HFFc6 (cell line): ENCODE measurements around the gene RIPK4. TPM values are rescaled to one million over a fixed set of nuclear protein-coding genes. Genes with fewer than 3 reads are reported as not detected.

Source experiments
- DNase-seq: peaks from one replicate; pipeline ENCODE4 v3.0.0-alpha.2; 2018
- H3K27ac Mint-ChIP-seq: 2 replicates; pipeline ENCODE4 v1.8.0; 2020; ENCODE audit warnings: mild to moderate bottlenecking, mixed read lengths
- H3K27me3 Mint-ChIP-seq: 2 replicates; pipeline ENCODE4 v1.8.0; 2021; ENCODE audit warnings: mild to moderate bottlenecking, moderate library complexity, mixed read lengths; ENCODE audit not compliant: insufficient read depth
- H3K36me3 Mint-ChIP-seq: 2 replicates; pipeline ENCODE4 v1.8.0; 2021; ENCODE audit warnings: low read depth, mixed read lengths
- H3K4me1 Mint-ChIP-seq: 2 replicates; pipeline ENCODE4 v1.8.0; 2020; ENCODE audit warnings: low read depth, mixed read lengths
- H3K4me3 Mint-ChIP-seq: 2 replicates; pipeline ENCODE4 v1.8.0; 2020; ENCODE audit warnings: mild to moderate bottlenecking, moderate library complexity, mixed read lengths
- H3K9me3 Mint-ChIP-seq: 2 replicates; pipeline ENCODE4 v1.8.0; 2020; ENCODE audit warnings: mild to moderate bottlenecking, mixed read lengths
- CTCF ChIP-seq: fragments of 200-600 bp; sonication (generic); IDR thresholded peaks from 2 replicates; pipeline ENCODE4 v1.5.0; 2021; ENCODE audit warnings: antibody characterized with exemption, mild to moderate bottlenecking
- total RNA-seq, 6 experiments: library from RNA; stranded (reverse); fragmentation: NEBNext Ultra II Directional; extraction: Animal tissue kit (Norgen Biotek cat#: 25700); gene quantifications; 2 replicates in 1 of 6; 3 replicates in 5 of 6; pipeline ENCODE4 v1.2.3, GENCODE V29; 2021

The RIPK4 gene
- total RNA-seq, 6 experiments from 2014 or later, result 0.05 to 0.12 (median 0.07) TPM; not detected in 2

- Mint-ChIP-seq H3K27ac (peak overlapping the region; percentile 27; the same call in 1 of the 2 replicates), H3K36me3 (no peaks in the 10 kb centered on the region), H3K27me3 (peaks cover 11% of the 10 kb centered on the region), H3K4me1 (peaks cover 36% of the 10 kb centered on the region), H3K4me3 (no peak overlapping the region), H3K9me3 (no peaks in the 10 kb centered on the region)
- TF ChIP-seq CTCF, result no peak
- DNase-seq, result no peak
These were observed 15.2 kb downstream of the RIPK4 start for GRCh38 chr21:41751611-41752011.

- H3K36me3 Mint-ChIP-seq, result no peaks in the 10 kb centered on the region
- H3K27ac Mint-ChIP-seq, result no peak overlapping the region
- H3K9me3 Mint-ChIP-seq, result no peaks in the 10 kb centered on the region
- H3K4me3 Mint-ChIP-seq, result no peak overlapping the region
- H3K4me1 Mint-ChIP-seq, result peaks cover 36% of the 10 kb centered on the region
- no peak for DNase-seq
- peaks cover 9% of the 10 kb centered on the region for H3K27me3 Mint-ChIP-seq
- no peak for TF ChIP-seq CTCF
These were observed 16.2 kb downstream of the RIPK4 start for GRCh38 chr21:41750532-41751151.

GRCh38 chr21:41750051-41750450, 16.8 kb downstream of the RIPK4 start:
- peaks cover 36% of the 10 kb centered on the region for H3K4me1 Mint-ChIP-seq
- H3K36me3 Mint-ChIP-seq, result no peaks in the 10 kb centered on the region
- DNase-seq, result no peak
- no peak overlapping the region for H3K27ac Mint-ChIP-seq
- peaks cover 9% of the 10 kb centered on the region for H3K27me3 Mint-ChIP-seq
- H3K9me3 Mint-ChIP-seq, result no peaks in the 10 kb centered on the region
- no peak for TF ChIP-seq CTCF
- H3K4me3 Mint-ChIP-seq, result no peak overlapping the region

- Mint-ChIP-seq H3K36me3 (no peaks in the 10 kb centered on the region), H3K4me3 (no peak overlapping the region)
These were observed 17.6 kb downstream of the RIPK4 start for GRCh38 chr21:41749286-41749685.

GRCh38 chr21:41747943-41748738, 18.7 kb downstream of the RIPK4 start:
- Mint-ChIP-seq H3K36me3 (no peaks in the 10 kb centered on the region), H3K9me3 (no peaks in the 10 kb centered on the region), H3K27me3 (peaks cover 15% of the 10 kb centered on the region), H3K4me3 (no peak overlapping the region), H3K27ac (no peak overlapping the region), H3K4me1 (peaks cover 32% of the 10 kb centered on the region)
- no peak for TF ChIP-seq CTCF
- no peak for DNase-seq

More at GRCh38 chr21:41749286-41749685, 17.6 kb downstream of the RIPK4 start:
- no peaks in the 10 kb centered on the region for H3K9me3 Mint-ChIP-seq
- TF ChIP-seq CTCF, result no peak
- peaks cover 11% of the 10 kb centered on the region for H3K27me3 Mint-ChIP-seq
- H3K4me1 Mint-ChIP-seq, result peaks cover 36% of the 10 kb centered on the region
- no peak for DNase-seq
- H3K27ac Mint-ChIP-seq, result no peak overlapping the region
